ENCODE measurements around the gene OR8B4.
"Not testable (repeated sequence)": the region's sequence is repeated elsewhere in the genome, so short reads cannot be mapped to it uniquely, and the experiment has no call there.

OR8B4 gene

DNA sequence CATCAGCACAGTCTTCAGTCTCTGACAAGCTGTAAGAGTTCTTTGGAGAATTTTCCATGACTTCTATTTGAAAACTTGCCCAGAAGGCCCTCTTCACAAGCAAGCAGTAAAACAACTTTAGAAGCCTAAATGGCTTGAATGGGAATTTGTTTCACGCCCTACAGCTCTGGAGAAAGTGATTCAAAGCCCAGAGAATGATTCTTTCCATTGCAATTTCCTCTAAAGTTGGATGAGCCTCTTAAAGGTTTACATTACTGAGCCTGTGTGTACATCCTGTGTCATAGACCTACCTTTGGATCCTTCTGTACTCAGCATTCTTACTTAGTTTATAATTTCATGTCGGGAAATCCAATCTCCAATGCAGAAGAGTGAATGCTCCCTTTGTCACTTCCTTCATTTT is 19.1 kb downstream of the OR8B4 start:
- DNase-seq (ENCODE audit: low spot score), result no peak

GRCh38 chr11:124403186-124403585 is 21.5 kb downstream of the OR8B4 start:
- DNase-seq (ENCODE audit: low spot score), result not testable (repeated sequence)

DNA sequence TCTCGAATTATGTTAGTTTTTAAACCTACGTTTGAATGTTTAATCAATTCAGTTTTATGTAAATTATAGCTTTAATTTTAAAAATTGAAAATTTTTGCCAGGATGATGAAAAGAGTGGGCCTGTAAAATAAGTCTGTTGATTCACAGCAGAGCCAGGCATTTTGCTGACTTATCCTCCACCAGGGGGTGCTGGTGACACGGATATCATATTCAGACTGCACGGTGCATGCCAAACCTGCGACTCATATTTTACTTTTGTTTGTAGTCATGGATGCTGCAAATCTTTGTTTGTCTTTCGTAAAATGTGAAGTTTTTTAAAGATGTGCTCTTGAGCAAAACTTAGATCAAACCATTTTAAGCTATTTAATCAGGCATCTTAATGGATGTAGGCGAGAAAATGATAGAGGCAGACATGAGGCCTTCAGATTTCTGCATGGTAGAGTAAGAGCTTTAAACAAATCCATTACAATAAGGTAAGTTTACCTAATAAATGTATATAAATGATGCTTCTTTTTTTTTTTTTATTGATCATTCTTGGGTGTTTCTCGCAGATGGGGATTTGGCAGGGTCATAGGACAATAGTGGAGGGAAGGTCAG is 22.2 kb downstream of the OR8B4 start:
- peak; percentile 43 for DNase-seq (ENCODE audit: low spot score)

- no peak for DNase-seq (ENCODE audit: low spot score)
These were observed 25.7 kb downstream of the OR8B4 start, which contains the start of gene OR8B3 for GRCh38 chr11:124398924-124399323. OR8B3 (minus strand) TSS chr11:124399024; CDS start chr11:124397351, 1,673 bp downstream.

DNA sequence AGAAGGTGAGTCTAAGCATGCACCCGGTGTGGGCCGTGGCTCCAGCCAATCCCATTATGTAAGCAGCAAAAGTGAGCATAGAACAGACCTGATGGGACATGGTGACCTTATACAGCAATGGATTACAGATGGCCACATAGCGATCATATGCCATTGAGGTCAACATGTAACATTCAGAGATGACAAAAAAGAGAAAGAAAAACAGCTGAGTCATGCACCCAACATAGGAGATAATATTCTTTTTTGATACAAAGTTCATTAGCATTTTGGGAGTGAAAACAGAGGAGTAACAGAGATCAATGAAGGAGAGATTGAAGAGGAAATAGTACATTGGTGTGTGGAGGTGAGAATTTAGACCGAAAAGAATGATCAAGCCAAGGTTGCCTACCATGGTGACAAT is 27.8 kb downstream of the OR8B4 start:
- DNase-seq (ENCODE audit: low spot score), result not testable (repeated sequence)

DNA sequence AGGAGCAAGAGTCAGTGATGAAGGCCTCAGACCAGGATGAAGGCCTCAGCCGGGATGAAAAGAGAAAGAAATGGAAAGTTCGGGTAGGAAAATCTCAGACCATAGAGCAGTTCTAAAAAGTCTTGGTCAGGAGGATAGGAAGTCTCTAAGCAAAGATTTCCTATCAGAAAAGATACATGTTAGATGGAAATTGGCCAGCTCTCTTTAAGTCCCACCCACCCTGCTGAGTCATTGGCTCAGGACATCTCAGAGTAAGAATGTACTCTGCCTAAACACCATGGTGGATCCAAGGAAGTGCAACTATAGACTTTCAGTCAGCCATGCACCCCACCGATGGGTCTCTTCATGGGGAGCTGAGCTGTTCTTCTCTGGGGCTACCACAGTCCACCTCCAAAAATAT is 30.3 kb downstream of the OR8B4 start:
- DNase-seq (ENCODE audit: low spot score), result no peak

DNA sequence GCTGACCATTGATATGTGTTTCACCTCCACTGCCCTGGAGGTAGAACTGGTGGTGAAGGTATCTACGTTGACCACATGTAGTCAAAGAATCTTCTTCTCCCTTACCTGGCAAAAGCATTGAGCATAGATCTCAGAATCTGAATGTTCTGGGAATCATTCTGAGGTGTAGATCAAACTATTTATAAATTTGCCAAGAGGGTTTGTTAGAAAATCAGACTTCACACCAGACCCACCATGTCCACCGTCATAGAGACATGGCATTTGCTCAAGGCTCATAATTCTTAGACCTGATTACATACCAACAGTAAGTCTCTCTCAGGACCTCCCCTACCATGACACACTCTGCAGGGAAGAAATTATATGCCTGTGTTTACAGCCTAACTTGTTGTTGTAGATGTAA is 40.3 kb downstream of the OR8B4 start, which contains the start of gene OR8B2:
Gene OR8B2, minus strand, starts transcription at position 101 of the 400 bp plus-strand sequence. CDS start 1,156 bp downstream, outside the sequence.
- DNase-seq (ENCODE audit: low spot score), result no peak

DNA sequence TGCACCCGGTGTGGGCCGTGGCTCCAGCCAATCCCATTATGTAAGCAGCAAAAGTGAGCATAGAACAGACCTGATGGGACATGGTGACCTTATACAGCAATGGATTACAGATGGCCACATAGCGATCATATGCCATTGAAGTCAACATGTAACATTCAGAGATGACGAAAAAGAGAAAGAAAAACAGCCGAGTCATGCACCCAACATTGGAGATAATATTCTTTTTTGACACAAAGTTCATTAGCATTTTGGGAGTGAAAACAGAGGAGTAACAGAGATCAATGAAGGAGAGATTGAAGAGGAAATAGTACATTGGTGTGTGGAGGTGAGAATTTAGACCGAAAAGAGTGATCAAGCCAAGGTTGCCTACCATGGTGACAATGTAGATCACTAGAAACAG is 41.8 kb downstream of the OR8B4 start:
- DNase-seq (ENCODE audit: low spot score), result not testable (repeated sequence)

DNA sequence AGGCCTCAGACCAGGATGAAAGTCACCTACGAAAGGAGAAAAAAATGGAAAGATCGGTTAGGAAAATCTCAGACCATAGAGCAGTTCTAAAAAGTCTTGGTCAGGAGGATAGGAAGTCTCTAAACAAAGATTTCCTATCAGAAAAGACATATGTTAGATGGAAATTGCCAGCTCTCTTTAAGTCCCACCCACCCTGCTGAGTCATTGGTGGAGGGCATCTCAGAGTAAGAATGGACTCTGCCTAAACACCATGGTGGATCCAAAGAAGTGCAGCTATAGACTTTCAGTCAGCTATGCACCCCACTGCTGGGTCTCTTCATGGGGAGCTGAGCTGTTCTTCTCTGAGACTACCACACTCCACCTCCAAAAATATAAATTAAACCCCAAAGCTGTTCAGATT is 44.1 kb downstream of the OR8B4 start:
- DNase-seq (ENCODE audit: low spot score), result no peak

- no peak for DNase-seq (ENCODE audit: low spot score)
These were observed 48.4 kb downstream of the OR8B4 start for GRCh38 chr11:124376280-124376679.

All from COLO829 (cell line).